NCI-H1105 treated with DMSO at 0.1 percent for 48 hours (cell line): ENCODE results near the gene PRSS36.
"Not testable (repeated sequence)": the region's sequence is repeated elsewhere in the genome, so short reads cannot be mapped to it uniquely, and the experiment has no call there.

Experiments used
- DNase-seq: peaks from one replicate; lab custom pipeline; 2025; lab: John Stamatoyannopoulos, UW

The PRSS36 gene

GRCh38 chr16:31149894-31150890 lies at the start of gene PRSS36:
Gene PRSS36 (minus strand): TSS chr16:31150066. CDS start chr16:31150035, 31 bp downstream.
- no peak for DNase-seq

DNA sequence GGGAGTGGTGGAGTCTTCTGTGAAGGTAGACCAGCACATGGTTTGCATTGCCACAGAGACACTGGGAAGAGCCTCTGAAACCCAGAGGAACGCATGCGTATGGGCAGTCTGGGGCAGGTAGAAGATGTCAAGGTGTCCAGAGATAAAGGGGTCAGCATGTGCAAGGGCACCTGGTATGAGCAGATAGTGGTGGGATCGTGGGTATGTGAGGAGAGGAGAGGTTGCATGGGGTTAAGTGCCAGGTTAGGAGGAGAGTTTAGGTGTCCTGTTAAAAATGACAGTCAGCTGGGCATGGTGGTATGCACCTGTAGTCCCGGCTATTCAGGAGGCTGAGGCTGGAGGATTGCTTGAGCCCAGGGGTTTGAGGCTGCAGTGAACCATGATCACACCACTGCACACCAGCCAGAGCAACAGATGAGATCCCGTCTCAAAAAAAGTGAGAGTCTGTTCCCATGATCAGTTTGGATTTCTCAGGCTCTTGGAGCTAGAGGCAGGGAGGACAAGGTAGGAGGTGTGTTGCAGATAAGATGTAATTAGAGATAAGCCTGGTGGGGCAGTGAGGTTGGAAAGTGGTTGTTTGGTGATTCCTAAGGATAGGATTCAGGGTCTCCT lies 49.7 kb upstream of the PRSS36 start:
- DNase-seq, result no peak

- no peak for DNase-seq
Measured at GRCh38 chr16:31198207-31198882, 48.5 kb upstream of the PRSS36 start.

- no peak for DNase-seq
Measured at GRCh38 chr16:31196324-31197088, 46.6 kb upstream of the PRSS36 start.

DNA sequence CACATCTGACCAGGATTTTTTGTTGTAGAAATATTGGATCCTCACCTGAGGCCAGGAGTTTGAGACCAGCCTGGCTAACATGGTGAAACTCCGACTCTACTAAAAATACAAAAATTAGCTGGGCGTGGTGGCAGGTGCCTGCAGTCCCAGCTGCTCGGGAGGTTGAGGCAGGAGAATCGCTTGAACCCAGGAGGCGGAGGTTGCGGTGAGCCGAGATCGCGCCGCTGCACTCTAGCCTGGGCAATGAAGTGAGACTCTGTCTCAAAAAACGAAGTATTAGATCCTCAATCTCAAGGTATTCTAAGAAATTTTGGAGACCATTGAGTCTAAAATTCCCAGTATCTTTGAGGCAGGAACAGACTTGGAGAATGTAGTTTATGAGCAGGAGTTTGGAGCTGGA lies 46.0 kb upstream of the PRSS36 start:
- not testable (repeated sequence) for DNase-seq

- DNase-seq, result no peak
Measured at GRCh38 chr16:31194898-31195297, 45.0 kb upstream of the PRSS36 start.

DNA sequence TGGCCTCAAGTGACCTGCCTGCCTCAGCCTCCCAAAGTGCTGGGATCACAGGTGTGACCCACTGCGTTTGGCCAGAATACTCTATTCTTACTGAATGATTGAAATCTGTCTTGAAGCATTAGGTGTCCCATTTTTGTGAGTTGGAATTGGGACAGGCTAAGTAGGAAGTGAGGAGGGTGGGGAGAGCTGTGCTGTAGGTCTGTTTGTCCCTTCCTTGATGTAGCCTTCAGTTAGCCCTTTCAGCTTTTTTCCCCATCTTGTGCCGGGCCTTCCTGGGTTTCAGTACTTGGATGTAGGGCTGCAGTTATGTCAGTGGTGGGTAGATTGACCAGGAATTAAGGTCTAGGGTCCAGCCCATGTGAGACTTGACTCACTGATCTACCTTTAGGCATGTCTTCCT lies 44.0 kb upstream of the PRSS36 start:
- no peak for DNase-seq

DNA sequence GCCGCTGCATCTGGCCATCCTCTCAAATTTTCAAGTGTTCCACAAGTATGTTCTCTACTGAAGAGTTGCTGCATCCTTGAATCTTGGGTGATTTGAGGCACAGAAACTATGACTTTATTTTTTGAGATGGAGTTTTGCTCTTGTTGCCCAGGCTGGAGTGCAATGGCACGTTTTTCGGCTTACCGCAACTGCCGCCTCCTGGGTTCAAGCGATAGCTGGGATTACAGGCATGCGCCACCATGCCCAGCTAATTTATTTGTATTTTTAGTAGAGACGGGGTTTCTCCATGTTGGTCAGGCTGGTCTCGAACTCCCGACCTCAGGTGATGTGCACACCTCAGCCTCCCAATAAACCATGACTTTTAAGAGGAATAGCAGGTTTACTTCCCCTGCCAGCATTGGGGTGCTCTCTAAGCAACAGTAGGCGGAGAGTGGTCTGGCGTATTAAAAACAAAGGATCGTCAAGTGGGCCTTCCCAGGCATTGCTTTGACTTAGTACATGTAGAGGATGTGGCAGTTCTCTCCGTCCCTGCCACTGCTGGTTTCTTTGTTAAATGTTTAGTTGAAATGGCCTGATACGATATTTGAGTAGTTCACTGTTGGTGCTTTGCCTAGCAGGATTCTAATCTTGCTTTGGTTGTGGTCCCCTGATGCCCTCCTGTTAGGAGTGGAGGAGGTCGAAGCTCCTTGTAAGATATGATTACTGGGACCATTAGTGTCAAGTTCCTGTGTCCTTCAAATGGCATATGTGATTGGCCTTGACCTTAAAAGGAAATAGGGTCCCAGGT lies 43.2 kb upstream of the PRSS36 start:
- DNase-seq, result no peak

- DNase-seq, result no peak
Measured at GRCh38 chr16:31191697-31192428, 42.0 kb upstream of the PRSS36 start.

GRCh38 chr16:31190818-31191444 lies 41.1 kb upstream of the PRSS36 start:
- DNase-seq, result no peak

- no peak for DNase-seq
Measured at GRCh38 chr16:31190061-31190460, 40.2 kb upstream of the PRSS36 start.

- DNase-seq, result no peak
Measured at GRCh38 chr16:31189412-31189778, 39.5 kb upstream of the PRSS36 start.

GRCh38 chr16:31188450-31189411 lies 38.9 kb upstream of the PRSS36 start:
- no peak for DNase-seq

DNA sequence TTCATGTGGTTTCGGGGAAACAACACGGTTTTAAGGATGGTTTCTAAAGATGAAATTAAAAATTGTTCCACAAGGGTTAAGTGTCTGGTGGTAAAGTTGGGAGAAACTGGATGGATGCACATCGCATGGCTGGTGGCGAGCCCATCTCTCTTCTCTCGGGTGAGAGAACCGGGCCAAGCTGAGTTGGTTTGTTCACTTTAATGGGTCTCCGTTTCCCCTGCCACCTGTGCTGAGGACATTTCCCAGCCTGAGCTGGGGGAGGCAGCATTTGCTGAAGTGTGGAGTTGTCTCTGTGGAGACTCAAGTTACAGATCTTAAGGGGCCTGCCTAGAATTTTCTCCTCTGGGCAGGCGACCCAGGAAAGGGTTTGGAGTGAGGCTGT lies 37.9 kb upstream of the PRSS36 start:
- no peak for DNase-seq

DNA sequence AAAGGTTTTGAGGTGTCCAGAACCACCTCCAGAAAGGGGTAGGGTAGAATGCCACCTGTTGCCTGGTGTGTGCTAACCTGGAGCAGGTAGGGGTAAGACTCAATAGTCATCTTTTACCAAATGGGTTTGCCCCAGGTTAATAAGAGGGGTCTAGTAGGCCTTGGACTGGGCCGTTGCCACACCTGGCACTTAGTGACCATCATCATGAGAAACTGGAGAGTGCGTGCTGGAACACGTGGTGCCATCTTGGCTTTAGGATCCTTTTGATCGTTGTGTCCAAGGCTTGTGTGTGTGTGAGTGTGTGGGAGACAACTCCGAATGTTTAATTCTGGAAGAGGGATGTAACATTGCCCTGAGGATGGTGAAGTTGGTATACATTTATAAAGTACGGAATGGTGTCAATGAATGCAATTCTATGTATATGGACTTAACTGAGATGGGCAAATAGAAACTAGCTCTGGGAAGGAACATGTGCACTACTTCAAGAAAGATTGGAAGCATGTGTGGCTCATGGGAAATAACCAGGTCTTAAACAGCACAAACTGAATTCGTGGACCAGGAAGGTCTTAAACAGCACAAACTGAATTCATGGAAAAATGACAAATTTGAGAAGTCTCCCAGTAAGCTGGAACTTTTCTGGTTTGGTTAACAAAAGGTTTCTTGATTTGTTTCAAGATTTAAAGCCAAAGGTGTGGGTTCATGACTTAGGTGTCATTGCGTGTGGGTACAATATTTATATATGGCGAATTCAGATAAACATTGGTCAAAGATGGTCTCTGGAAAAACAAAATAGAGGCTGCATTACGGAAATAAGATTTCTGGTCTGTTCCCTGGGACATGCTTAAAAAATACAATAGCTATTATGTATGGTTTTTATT lies 37.3 kb upstream of the PRSS36 start:
- no peak for DNase-seq

- DNase-seq, result no peak
Measured at GRCh38 chr16:31186176-31186575, 36.3 kb upstream of the PRSS36 start.

DNA sequence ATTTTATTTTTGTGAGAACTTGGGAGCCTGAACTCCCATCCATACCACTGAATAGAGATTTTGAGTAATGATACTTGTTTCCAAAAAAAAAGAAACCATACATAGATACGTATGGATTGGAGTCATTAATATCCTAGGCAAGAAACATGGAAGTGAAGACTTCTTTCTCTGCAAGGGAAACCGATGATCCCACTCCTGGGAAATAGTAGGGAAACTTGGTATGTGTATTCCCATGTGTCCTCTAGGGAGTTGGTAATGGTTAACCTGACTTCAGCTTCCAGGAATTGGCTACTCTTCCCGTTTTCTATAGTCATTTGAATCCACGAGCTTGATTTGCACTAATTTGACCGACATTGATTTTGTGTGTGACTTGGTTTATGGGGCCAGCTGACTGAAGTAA lies 35.5 kb upstream of the PRSS36 start:
- no peak for DNase-seq

DNA sequence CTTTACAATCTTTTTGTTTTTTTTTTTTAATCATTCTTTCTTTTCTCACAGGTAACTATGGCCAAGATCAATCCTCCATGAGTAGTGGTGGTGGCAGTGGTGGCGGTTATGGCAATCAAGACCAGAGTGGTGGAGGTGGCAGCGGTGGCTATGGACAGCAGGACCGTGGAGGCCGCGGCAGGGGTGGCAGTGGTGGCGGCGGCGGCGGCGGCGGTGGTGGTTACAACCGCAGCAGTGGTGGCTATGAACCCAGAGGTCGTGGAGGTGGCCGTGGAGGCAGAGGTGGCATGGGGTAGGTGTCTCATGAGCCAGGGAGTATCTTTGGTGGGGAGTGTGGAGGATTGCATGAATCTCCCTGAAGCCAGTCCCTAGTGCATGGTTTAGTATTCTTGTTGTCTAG lies 35.0 kb upstream of the PRSS36 start:
- no peak for DNase-seq
